Frontal cortex (tissue), 4 donors: ENCODE results near the gene TPRG1L. TPM values are rescaled to one million over a fixed set of nuclear protein-coding genes. Genes with fewer than 3 reads are reported as not detected.

ENCODE experiments used
- DNase-seq, 2 donors: peaks; one replicate each; pipeline ENCODE4 v3.0.0; 2012; ENCODE audit warnings: low spot score in 2 of 2
- FAIRE-seq: peaks from 2 replicates; lab custom pipeline; 2012; peaks lifted over from hg19 to GRCh38; lab: Jason Lieb, UNC
- total RNA-seq: library from RNA; depleted of rRNA; stranded (reverse); fragments of >200 nt; gene quantifications from one replicate; pipeline ENCODE4 v1.2.3, GENCODE V29; 2014
- donor health status: control.
- donor health status: control.
- donor health status: control.

Gene TPRG1L
- total RNA-seq, 1 donor from 2014 or later: 23.6 TPM

GRCh38 chr1:3672231-3672970 lies 47.6 kb downstream of the TPRG1L start:
- no peak for FAIRE-seq

GRCh38 chr1:3672971-3673361 lies 48.2 kb downstream of the TPRG1L start:
- FAIRE-seq (no peak), DNase-seq (no peak)

More at GRCh38 chr1:3672231-3672970, 47.6 kb downstream of the TPRG1L start:
- no peak for DNase-seq

- FAIRE-seq: no peak
Measured at GRCh38 chr1:3673381-3674099, 48.7 kb downstream of the TPRG1L start.

GRCh38 chr1:3674100-3675094 lies 49.6 kb downstream of the TPRG1L start:
- FAIRE-seq: no peak
- no peak for DNase-seq

More at GRCh38 chr1:3673381-3674099, 48.7 kb downstream of the TPRG1L start:
- DNase-seq: no peak

GRCh38 chr1:3675436-3675835 lies 50.6 kb downstream of the TPRG1L start:
- FAIRE-seq: no peak
- DNase-seq: no peak

GRCh38 chr1:3676581-3677470 lies 52.0 kb downstream of the TPRG1L start:
- DNase-seq: no peak
- FAIRE-seq: no peak

- DNase-seq (no peak), FAIRE-seq (no peak)
Measured at GRCh38 chr1:3677484-3677883, 52.7 kb downstream of the TPRG1L start.

- DNase-seq (no peak), FAIRE-seq (no peak)
Measured at GRCh38 chr1:3678361-3679097, 53.7 kb downstream of the TPRG1L start.

- DNase-seq: no peak
- no peak for FAIRE-seq
Measured at GRCh38 chr1:3679098-3679555, 54.3 kb downstream of the TPRG1L start.

Other genes starting within 250 kb of the TPRG1L start
- gene ARHGEF16, start 170.3 kb upstream of the TPRG1L start, total RNA-seq: not detected
- gene MEGF6, start 13.5 kb upstream of the TPRG1L start, total RNA-seq: 5.3 TPM
- gene WRAP73, start 25.1 kb downstream of the TPRG1L start, total RNA-seq: 15.1 TPM
- gene TP73, start 27.5 kb downstream of the TPRG1L start, total RNA-seq: 0.41 TPM
- not detected for gene CCDC27, start 127.4 kb downstream of the TPRG1L start, total RNA-seq
- not detected for gene SMIM1, start 147.7 kb downstream of the TPRG1L start, total RNA-seq
- 38.7 TPM for gene LRRC47, start 171.5 kb downstream of the TPRG1L start, total RNA-seq
- 21.6 TPM for gene CEP104, start 232.2 kb downstream of the TPRG1L start, total RNA-seq
- 11.0 TPM for gene DFFB, start 232.5 kb downstream of the TPRG1L start, total RNA-seq